ENCODE data around the gene EEA1. TPM values are rescaled to one million over a fixed set of nuclear protein-coding genes. Genes with fewer than 3 reads are reported as not detected.

Gene EEA1
- total and polyA plus RNA-seq, 10 of the 15 experiments (the other 5 are each of a cell fraction or from before 2014, with no cell fraction given), result 5.5 to 40.3 (median 13.5) TPM

- no peak for DNase-seq (ENCODE audit: low read depth, low spot score)
- ATAC-seq, result no peak
- Histone ChIP-seq H3K4me1 (ENCODE audit: control insufficient read depth, insufficient read depth, low read length) (no peaks in the 10 kb centered on the region), H3K4me2 (ENCODE audit: control insufficient read depth, insufficient read depth) (no peak overlapping the region), H3K9ac (ENCODE audit: control insufficient read depth, insufficient read depth, low read length) (no peak overlapping the region), H3K4me3 (no peak overlapping the region), H3K79me2 (ENCODE audit: control insufficient read depth, insufficient read depth, low read length) (no peaks in the 10 kb centered on the region), H3K36me3 (ENCODE audit: control insufficient read depth in 2 of 2, insufficient read depth in 2 of 2, low read length in 1 of 2) (no peaks in the 10 kb centered on the region), H3K9me3 (replicated peaks; ENCODE audit: control insufficient read depth, insufficient read depth, low read length) (peaks cover 11% of the 10 kb centered on the region; the same call in 2 of the 3 replicates), H3K27ac (ENCODE audit: control insufficient read depth, insufficient read depth) (no peak overlapping the region), H2AFZ (ENCODE audit: control insufficient read depth, low read depth, low read length) (no peak overlapping the region), H4K20me1 (ENCODE audit: control insufficient read depth, insufficient read depth) (no peaks in the 10 kb centered on the region), H3K27me3 (replicated peaks in 1 of 2; ENCODE audit: control insufficient read depth in 2 of 2, insufficient read depth in 2 of 2, low read length in 1 of 2) (no peaks in the 10 kb centered on the region)
- no peak for FAIRE-seq
- ChIA-PET POLR2A (no interaction called here), SMC1A (ENCODE audit: uncharacterized antibody, unreplicated experiment) (no interaction called here), RAD21 (ENCODE audit: unreplicated experiment) (no interaction called here), CTCF (interaction anchor here (1.0 kb wide), 1 partner anchor 19 kb away, joined by 3 read pairs; no protein-coding TSS in a partner anchor)
- intact Hi-C loops (cut with micrococcal nuclease; ENCODE audit: unreplicated experiment) (no loop called here), in situ Hi-C loops (cut with MboI) (no loop called here)
- no peak for TF ChIP-seq POU2F2 (IDR thresholded peaks at IDR 0.05; ENCODE audit: borderline replicate concordance, low read depth, low read length)
- no peak for TF ChIP-seq TCF12 (IDR thresholded peaks at IDR 0.05; ENCODE audit: low read depth, low read length)
- TF ChIP-seq ATF3 (IDR thresholded peaks at IDR 0.05; ENCODE audit: borderline replicate concordance, extremely low read depth, low read depth, low read length), result no peak
- no peak for TF ChIP-seq MYC (IDR thresholded peaks at IDR 0.05; ENCODE audit: insufficient read depth, insufficient read length, insufficient replicate concordance, low read length, severe bottlenecking)
- WGBS (ENCODE audit: insufficient coverage, insufficient replicate concordance, low lambda C conversion rate, missing lambda C conversion rate), result no CpG with 5 or more reads among the region's 1 CpG
- BruUV-seq (replicated peaks), result no TSS peak
Measured at GRCh38 chr12:92949466-92949865, 20.4 kb upstream of the EEA1 start.

GRCh38 chr12:92947589-92948215 is 18.6 kb upstream of the EEA1 start:
- no peaks in the 10 kb centered on the region for H3K4me1 ChIP-seq (ENCODE audit: control insufficient read depth, insufficient read depth, low read length)
- H3K27me3 ChIP-seq (replicated peaks in 1 of 2; ENCODE audit: control insufficient read depth in 2 of 2, insufficient read depth in 2 of 2, low read length in 1 of 2), result no peaks in the 10 kb centered on the region
- ChIA-PET RAD21 (ENCODE audit: unreplicated experiment) (no interaction called here), CTCF (interaction anchor here (1.2 to 1.5 kb wide), 3 partner anchors 10 to 120 kb away, joined by 3 read pairs; no protein-coding TSS in a partner anchor), SMC1A (ENCODE audit: uncharacterized antibody, unreplicated experiment) (interaction anchor here (0.9 to 2.6 kb wide), 5 partner anchors 10 to 78 kb away, joined by 3 to 8 read pairs (median 3); partner anchors contain the start of gene EEA1), POLR2A (interaction anchor here (0.6 kb wide), 1 partner anchor 41 kb away, joined by 3 read pairs; no protein-coding TSS in a partner anchor)
- in situ Hi-C loops (cut with MboI) (no loop called here), intact Hi-C loops (cut with micrococcal nuclease; ENCODE audit: unreplicated experiment) (no loop called here)
- TF ChIP-seq POLR2AphosphoS5 (IDR thresholded peaks at IDR 0.05; ENCODE audit: low read length) (no peak), IRF3 (IDR thresholded peaks at IDR 0.05) (no peak), CBX3 (IDR thresholded peaks at IDR 0.05; ENCODE audit: borderline replicate concordance, low read depth) (no peak), GATAD2B (conservative IDR thresholded peaks at IDR 0.05; ENCODE audit: low read depth) (no peak), E2F8 (IDR thresholded peaks at IDR 0.05; ENCODE audit: low read depth, partially characterized antibody) (no peak)
- no peaks in the 10 kb centered on the region for H3K79me2 ChIP-seq (ENCODE audit: control insufficient read depth, insufficient read depth, low read length)
- H3K36me3 ChIP-seq (ENCODE audit: control insufficient read depth in 2 of 2, insufficient read depth in 2 of 2, low read length in 1 of 2), result no peaks in the 10 kb centered on the region
- H3K9me3 ChIP-seq (replicated peaks; ENCODE audit: control insufficient read depth, insufficient read depth, low read length), result peaks cover 2% of the 10 kb centered on the region; the same call in 2 of the 3 replicates
- FAIRE-seq (no peak), DNase-seq (ENCODE audit: low read depth, low spot score) (no peak), ATAC-seq (no peak)
- H3K27ac ChIP-seq (ENCODE audit: control insufficient read depth, insufficient read depth), result no peak overlapping the region
- no peaks in the 10 kb centered on the region for H4K20me1 ChIP-seq (ENCODE audit: control insufficient read depth, insufficient read depth)
- BruUV-seq (replicated peaks), result no TSS peak
- H3K4me3 ChIP-seq, result no peak overlapping the region
- H3K4me2 ChIP-seq (ENCODE audit: control insufficient read depth, insufficient read depth), result no peak overlapping the region
- H2AFZ ChIP-seq (ENCODE audit: control insufficient read depth, low read depth, low read length), result no peak overlapping the region
- H3K9ac ChIP-seq (ENCODE audit: control insufficient read depth, insufficient read depth, low read length), result no peak overlapping the region
